RPMI7951 (cell line): ENCODE data around the gene MALRD1. TPM values are rescaled to one million over a fixed set of nuclear protein-coding genes. Genes with fewer than 3 reads are reported as not detected.

Experiments used
- DNase-seq: peaks from one replicate; pipeline ENCODE4 v3.0.0-alpha.2; 2012; ENCODE audit warnings: low read depth
- total RNA-seq: library from RNA; depleted of rRNA; stranded (reverse); fragments of >200 nt; shearing (Covaris generic); gene quantifications from 2 replicates; pipeline ENCODE4 v1.2.3, GENCODE V29; 2014

MALRD1 gene
- total RNA-seq, 1 experiment from 2014 or later: not detected

GRCh38 chr10:19778996-19779395 lies 730.4 kb downstream of the MALRD1 start:
- no peak for DNase-seq

GRCh38 chr10:19782430-19783089 lies 734.0 kb downstream of the MALRD1 start:
- no peak for DNase-seq

- DNase-seq: no peak
These were observed 735.1 kb downstream of the MALRD1 start for GRCh38 chr10:19783721-19784120.
